GM12872 (cell line): ENCODE results near the gene MTSS2.

Experiments
- TF ChIP-seq, protein P1 (sequence below): IDR thresholded peaks from 3 replicates; pipeline ENCODE4 v1.5.1; 2011; ENCODE audit warnings: low read depth, mild to moderate bottlenecking, low read length, moderate library complexity; ENCODE audit not compliant: insufficient read depth

MTSS2 gene

GRCh38 chr16:70686376-70687101 is 686 bp upstream of the MTSS2 start:
- TF ChIP-seq, protein P1, sequence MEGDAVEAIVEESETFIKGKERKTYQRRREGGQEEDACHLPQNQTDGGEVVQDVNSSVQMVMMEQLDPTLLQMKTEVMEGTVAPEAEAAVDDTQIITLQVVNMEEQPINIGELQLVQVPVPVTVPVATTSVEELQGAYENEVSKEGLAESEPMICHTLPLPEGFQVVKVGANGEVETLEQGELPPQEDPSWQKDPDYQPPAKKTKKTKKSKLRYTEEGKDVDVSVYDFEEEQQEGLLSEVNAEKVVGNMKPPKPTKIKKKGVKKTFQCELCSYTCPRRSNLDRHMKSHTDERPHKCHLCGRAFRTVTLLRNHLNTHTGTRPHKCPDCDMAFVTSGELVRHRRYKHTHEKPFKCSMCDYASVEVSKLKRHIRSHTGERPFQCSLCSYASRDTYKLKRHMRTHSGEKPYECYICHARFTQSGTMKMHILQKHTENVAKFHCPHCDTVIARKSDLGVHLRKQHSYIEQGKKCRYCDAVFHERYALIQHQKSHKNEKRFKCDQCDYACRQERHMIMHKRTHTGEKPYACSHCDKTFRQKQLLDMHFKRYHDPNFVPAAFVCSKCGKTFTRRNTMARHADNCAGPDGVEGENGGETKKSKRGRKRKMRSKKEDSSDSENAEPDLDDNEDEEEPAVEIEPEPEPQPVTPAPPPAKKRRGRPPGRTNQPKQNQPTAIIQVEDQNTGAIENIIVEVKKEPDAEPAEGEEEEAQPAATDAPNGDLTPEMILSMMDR: no peak

DNA sequence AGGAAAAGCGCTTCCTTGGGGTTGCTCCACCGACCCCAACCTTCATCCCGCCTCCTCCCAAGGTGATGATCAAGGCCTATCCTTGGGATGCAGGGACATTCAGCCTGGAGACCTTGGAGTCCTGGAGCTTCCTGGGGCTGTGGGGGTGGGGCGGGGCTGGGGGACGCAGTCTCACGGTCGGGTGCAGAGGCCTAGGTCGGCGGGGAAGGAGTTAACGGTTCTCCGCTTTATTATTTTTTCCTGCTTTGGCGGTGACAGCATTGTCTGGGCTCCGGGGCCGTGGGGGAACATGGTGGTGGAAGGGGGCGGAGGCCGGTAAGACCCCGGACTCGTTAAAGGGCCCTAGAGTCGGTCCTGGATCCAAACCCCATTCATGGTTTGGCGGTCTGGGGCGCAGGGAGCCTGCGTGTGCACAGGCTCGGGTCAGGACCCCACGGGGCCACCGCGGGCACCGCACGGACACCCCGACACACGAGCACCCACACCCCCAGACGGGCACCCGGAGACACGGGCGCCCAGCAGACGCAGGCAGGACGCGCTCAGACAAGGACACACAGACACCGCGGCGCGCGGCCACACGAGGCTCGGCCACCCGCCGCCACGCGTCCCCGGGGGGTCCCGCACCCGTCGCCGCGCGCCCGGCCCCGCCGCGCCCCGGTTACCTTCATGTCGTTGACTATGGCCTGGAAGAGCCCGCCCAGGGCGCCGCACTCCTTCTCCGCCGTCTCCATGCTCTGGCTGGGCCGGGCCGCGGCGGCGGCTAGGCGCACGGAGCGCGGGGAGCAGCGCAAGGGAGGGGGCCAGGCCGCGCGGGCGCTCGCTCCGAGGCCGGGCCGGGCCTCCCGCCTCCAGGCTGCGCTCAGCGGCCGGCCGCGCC is 554 bp downstream of the MTSS2 start:
- TF ChIP-seq, protein P1: no peak

- TF ChIP-seq, protein P1: no peak
These were observed 1.4 kb downstream of the MTSS2 start for GRCh38 chr16:70684146-70685060.

DNA sequence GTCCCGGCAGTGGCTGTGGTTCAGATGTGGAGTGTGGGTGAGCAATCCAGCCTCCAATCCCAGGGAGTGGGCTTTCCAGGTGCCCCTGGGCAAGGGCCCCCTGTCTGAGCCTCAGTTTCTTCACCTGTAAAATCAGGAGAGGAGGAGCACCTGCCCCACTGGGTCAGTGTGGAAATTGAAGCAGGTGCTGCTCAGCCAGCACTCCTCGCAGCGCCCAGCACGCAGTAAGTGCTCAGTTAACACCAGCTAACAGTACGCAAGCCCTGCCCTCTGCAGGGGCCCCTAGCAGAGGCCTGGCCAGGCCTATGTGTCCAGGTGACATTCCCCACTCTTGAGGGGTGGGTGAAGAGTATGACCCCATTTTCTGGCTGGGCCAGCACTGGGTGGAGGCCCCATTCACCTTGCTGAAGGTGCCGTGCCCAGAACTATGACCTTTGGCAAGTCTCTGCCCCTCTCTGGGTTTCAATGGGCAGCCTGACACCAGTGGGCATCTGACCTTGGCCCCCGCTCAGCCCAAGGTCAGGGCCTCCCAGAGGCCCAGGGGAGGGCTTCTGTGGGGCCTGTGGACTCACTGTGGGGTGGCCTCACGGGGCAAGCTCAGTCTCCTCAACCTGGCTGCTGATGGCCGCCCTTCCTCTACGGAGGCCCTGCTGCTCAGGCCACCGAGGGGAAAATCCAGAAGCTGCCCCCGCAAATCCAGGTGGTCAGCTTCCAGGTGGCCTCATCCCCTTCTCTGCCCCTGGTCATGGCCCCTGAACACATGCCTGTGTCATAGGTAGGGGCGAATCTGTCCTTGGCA is 2.5 kb downstream of the MTSS2 start:
- TF ChIP-seq, protein P1: no peak

- TF ChIP-seq, protein P1: no peak
These were observed 3.4 kb downstream of the MTSS2 start for GRCh38 chr16:70682239-70683145.
